ENCODE data around the gene NCSTN. TPM values are rescaled to one million over a fixed set of nuclear protein-coding genes. Genes with fewer than 3 reads are reported as not detected.

Gene NCSTN
- total RNA-seq, 1 donor from 2014 or later = 83.1 TPM

DNA sequence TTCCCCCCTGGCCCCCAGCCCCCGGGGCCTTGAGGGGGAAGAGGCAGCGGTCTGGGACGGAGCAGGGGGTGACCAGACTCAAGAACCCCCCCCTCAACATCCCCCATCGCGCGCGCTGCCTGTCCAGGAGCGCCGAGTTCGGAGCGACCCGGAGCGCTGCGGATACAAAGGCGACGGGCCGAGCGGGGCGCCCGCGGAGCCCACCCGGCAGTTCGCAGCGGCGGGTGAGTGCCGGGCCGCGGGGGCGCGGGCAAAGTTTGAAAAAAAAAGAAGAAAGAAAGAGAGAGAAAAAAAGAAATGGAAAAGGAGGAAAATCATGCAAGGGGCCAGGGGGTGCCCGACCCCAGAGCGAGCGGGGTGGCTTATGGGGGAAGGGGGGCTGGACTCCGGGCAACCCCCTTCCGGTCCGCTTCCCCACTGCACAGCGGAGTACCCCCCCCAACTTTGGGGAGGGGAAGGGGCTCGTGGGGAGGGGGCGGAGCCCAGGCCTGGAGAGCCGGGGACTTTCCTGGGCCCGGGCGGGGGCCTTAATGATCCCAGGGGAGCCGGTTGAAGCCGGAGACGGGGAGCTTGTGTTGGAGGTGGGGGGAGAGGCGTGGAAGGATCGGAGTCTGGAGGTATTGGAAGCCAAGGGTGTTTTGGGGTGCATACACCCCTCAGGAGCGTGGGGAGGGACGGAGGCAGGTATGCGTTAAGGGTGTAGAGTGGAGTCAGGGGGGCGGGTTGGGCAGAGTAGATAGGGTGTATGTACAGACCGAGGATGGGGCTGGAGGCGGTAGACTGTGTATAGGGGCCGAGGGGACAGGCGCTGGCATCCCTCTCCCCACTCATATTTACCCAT is 57.7 kb downstream of the NCSTN start:
- H3K9me3 Mint-ChIP-seq = no peaks in the 10 kb centered on the region
- TF ChIP-seq, protein P1, sequence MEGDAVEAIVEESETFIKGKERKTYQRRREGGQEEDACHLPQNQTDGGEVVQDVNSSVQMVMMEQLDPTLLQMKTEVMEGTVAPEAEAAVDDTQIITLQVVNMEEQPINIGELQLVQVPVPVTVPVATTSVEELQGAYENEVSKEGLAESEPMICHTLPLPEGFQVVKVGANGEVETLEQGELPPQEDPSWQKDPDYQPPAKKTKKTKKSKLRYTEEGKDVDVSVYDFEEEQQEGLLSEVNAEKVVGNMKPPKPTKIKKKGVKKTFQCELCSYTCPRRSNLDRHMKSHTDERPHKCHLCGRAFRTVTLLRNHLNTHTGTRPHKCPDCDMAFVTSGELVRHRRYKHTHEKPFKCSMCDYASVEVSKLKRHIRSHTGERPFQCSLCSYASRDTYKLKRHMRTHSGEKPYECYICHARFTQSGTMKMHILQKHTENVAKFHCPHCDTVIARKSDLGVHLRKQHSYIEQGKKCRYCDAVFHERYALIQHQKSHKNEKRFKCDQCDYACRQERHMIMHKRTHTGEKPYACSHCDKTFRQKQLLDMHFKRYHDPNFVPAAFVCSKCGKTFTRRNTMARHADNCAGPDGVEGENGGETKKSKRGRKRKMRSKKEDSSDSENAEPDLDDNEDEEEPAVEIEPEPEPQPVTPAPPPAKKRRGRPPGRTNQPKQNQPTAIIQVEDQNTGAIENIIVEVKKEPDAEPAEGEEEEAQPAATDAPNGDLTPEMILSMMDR (conservative IDR thresholded peaks at IDR 0.05) = no peak
- peaks cover 2% of the 10 kb centered on the region for H3K36me3 Mint-ChIP-seq (ENCODE audit: low read depth)
- peaks cover 60% of the 10 kb centered on the region for H3K4me1 Mint-ChIP-seq
- peak overlapping the region; percentile 30 for H3K27ac Mint-ChIP-seq (ENCODE audit: unreplicated experiment)
- peak overlapping the region; percentile 95 for H3K4me3 Mint-ChIP-seq
- peak; percentile 36 for DNase-seq (ENCODE audit: low read depth, low spot score)
- H3K27me3 Mint-ChIP-seq (ENCODE audit: low read depth) = no peaks in the 10 kb centered on the region

DNA sequence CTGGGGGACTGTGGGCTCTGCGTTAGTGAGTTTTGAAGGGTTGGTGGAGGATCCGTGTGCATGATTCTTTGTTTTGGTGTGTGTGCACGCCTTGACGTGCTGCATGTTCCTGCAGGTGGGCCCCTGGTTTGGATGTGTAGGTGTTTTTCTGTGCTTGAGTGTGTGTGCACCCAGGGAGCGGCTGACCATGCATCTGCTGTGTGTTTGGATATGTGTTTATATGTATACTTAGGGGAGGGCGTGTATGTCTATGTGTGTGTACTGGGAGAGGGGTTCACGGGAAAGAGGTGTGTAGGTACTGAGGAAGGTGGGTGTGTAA is 58.3 kb downstream of the NCSTN start:
- Mint-ChIP-seq H3K27me3 (ENCODE audit: low read depth) (no peaks in the 10 kb centered on the region), H3K9me3 (no peaks in the 10 kb centered on the region), H3K36me3 (ENCODE audit: low read depth) (peaks cover 5% of the 10 kb centered on the region), H3K4me1 (peaks cover 66% of the 10 kb centered on the region), H3K4me3 (peak overlapping the region; percentile 95), H3K27ac (ENCODE audit: unreplicated experiment) (peak overlapping the region; percentile 30)
- TF ChIP-seq, protein P1 (conservative IDR thresholded peaks at IDR 0.05) = no peak
- DNase-seq (ENCODE audit: low read depth, low spot score) = no peak

DNA sequence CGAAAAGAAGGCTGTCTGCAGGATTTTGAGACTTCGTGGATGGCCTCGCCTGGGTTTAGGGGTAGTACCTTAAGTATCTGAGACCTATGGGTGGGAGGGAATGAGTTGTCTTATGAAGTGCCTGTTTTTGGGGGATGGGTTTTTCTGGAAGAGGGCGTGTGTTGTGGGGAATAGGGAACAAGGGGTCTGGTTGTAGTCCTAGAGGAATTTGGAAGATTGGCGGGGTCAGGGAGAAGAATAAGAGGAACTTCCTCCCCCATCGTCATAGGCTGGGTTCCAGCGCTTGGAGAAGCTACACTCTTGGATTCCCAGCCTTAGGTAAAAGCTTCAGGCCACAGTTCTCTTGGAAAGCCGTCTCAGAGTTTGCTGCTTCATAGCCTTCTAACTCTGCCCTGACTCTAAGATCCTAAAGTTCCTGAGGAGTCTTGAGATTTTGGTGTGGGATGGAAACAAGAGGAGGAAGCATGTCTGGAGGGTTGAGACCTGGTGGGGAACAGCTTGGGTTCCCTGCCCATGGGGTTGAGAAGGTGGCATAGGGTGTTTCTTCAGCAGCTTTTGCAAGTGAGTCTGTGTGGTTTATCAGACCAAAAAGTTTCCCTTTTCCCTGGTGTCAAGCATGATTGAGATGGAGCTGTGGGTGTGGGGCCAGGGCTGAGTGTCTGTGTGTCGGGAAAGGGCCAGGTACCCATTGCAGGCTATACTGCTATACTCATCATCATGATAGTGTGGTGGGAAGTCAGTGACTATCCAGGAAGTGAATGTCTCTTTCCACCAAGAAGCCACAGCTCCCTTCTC is 59.0 kb downstream of the NCSTN start:
- Mint-ChIP-seq H3K27me3 (ENCODE audit: low read depth) (no peaks in the 10 kb centered on the region), H3K36me3 (ENCODE audit: low read depth) (peaks cover 6% of the 10 kb centered on the region), H3K9me3 (no peaks in the 10 kb centered on the region), H3K27ac (ENCODE audit: unreplicated experiment) (no peak overlapping the region), H3K4me3 (peak overlapping the region; percentile 95), H3K4me1 (peaks cover 72% of the 10 kb centered on the region)
- TF ChIP-seq, protein P1 (conservative IDR thresholded peaks at IDR 0.05) = no peak
- no peak for DNase-seq (ENCODE audit: low read depth, low spot score)

DNA sequence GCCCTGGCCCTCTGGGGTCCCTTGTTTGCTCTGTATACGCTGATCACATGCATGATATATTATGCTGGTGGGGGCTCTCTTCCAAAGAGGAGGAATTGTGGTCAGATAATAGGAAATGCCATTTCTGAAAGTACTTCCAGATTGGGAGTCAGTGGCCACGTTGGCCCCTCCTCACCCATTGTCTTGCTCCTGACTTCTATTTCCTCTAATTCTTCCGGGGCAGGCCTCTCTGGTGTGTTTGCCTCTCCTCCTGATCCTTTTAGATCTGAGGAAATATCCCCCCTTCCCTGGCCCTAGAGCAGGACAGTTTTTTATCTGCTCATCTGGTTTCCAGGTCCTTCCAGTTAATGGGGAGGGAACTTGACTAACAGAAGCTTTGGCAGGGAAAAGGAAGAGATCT is 60.1 kb downstream of the NCSTN start:
- H3K9me3 Mint-ChIP-seq = no peaks in the 10 kb centered on the region
- no peaks in the 10 kb centered on the region for H3K27me3 Mint-ChIP-seq (ENCODE audit: low read depth)
- TF ChIP-seq, protein P1 (conservative IDR thresholded peaks at IDR 0.05) = no peak
- H3K27ac Mint-ChIP-seq (ENCODE audit: unreplicated experiment) = no peak overlapping the region
- no peak for DNase-seq (ENCODE audit: low read depth, low spot score)
- peak overlapping the region; percentile 95 for H3K4me3 Mint-ChIP-seq
- peaks cover 73% of the 10 kb centered on the region for H3K4me1 Mint-ChIP-seq
- peaks cover 6% of the 10 kb centered on the region for H3K36me3 Mint-ChIP-seq (ENCODE audit: low read depth)

DNA sequence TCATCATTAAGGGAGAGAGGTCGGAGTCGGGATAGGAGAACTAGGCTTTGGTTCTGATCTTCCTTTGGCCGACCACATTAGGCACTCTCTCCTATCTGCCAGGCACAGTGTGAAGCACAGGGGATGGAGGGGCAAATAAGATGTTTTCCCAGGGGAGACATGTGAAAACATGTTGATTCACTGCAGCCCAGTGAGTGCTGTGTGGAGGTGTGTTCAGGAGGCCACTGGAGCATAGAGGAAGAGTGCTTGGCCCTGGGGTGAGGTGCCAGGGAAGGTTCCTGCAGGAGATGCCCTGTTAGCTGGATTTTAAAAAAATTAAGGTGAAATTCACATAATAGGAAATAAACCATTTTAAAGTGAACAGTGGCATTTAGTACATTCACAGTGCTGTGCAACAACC is 60.9 kb downstream of the NCSTN start:
- H3K9me3 Mint-ChIP-seq = no peaks in the 10 kb centered on the region
- DNase-seq (ENCODE audit: low read depth, low spot score) = no peak
- H3K36me3 Mint-ChIP-seq (ENCODE audit: low read depth) = peaks cover 6% of the 10 kb centered on the region
- TF ChIP-seq, protein P1 (conservative IDR thresholded peaks at IDR 0.05) = no peak
- no peak overlapping the region for H3K27ac Mint-ChIP-seq (ENCODE audit: unreplicated experiment)
- no peaks in the 10 kb centered on the region for H3K27me3 Mint-ChIP-seq (ENCODE audit: low read depth)
- H3K4me3 Mint-ChIP-seq = peak overlapping the region; percentile 95
- peaks cover 75% of the 10 kb centered on the region for H3K4me1 Mint-ChIP-seq

Measured in neural crest cell (in vitro differentiated cells).